OCI-LY7 (cell line): ENCODE data around the gene FAM193A. TPM values are rescaled to one million over a fixed set of nuclear protein-coding genes. Genes with fewer than 3 reads are reported as not detected.

Experiments used
- BruUV-seq: library from RNA; stranded (reverse); fragments of 400-500 nt; replicated peaks from 2 replicates; lab custom pipeline; 2021; lab: Mats Ljungman, UMichigan
- CTCF ChIA-PET: fragments of 300-600 bp; sonication (Branson Sonifier 250); formaldehyde crosslinking; loops from one replicate; lab custom pipeline; 2022; ENCODE audit warnings: antibody characterized with exemption; ENCODE audit not compliant: unreplicated experiment; lab: Charles Lee
- POLR2A ChIA-PET: fragments of 300-600 bp; sonication (Branson Sonifier 250); formaldehyde crosslinking; loops from one replicate; lab custom pipeline; 2022; ENCODE audit warnings: antibody characterized with exemption; lab: Charles Lee
- DNase-seq: peaks from one replicate; pipeline ENCODE4 v3.0.0-alpha.2; 2015; ENCODE audit warnings: low spot score
- H2AFZ ChIP-seq: fragments of 200-600 bp; sonication (generic), shearing (Covaris generic); 2 replicates; pipeline ENCODE4 v1.6.1; 2014; ENCODE audit warnings: mild to moderate bottlenecking, antibody characterized with exemption, low read length, moderate library complexity
- H3K27ac ChIP-seq: fragments of 200-600 bp; sonication (generic); 2 replicates; pipeline ENCODE4 v1.5.1; 2014; ENCODE audit warnings: mixed run types, low read depth, mild to moderate bottlenecking, moderate library complexity, low read length, inconsistent platforms; ENCODE audit not compliant: poor library complexity, severe bottlenecking
- H3K36me3 ChIP-seq: fragments of 200-600 bp; sonication (generic); 2 replicates; pipeline ENCODE4 v1.6.1; 2014; ENCODE audit warnings: mild to moderate bottlenecking, antibody characterized with exemption, low read length, moderate library complexity, mixed read lengths; ENCODE audit not compliant: insufficient read depth
- H3K4me1 ChIP-seq: fragments of 200-600 bp; sonication (generic); 2 replicates; pipeline ENCODE4 v1.5.1; 2014; ENCODE audit warnings: mild to moderate bottlenecking, low read length; ENCODE audit not compliant: insufficient read depth, poor library complexity, severe bottlenecking
- H3K4me2 ChIP-seq: fragments of 200-600 bp; sonication (generic); 2 replicates; pipeline ENCODE4 v1.6.1; 2014; ENCODE audit warnings: mild to moderate bottlenecking, low read length
- H3K4me3 ChIP-seq: fragments of 200-600 bp; sonication (generic); 2 replicates; pipeline ENCODE4 v1.5.1; 2014; ENCODE audit warnings: mild to moderate bottlenecking, low read depth, low read length; ENCODE audit not compliant: poor library complexity, severe bottlenecking
- H3K79me2 ChIP-seq: fragments of 200-600 bp; sonication (generic); 2 replicates; pipeline ENCODE4 v1.6.1; 2016; ENCODE audit warnings: low read depth, mild to moderate bottlenecking, low read length, moderate library complexity, mixed read lengths; ENCODE audit not compliant: insufficient read depth
- H3K9me2 ChIP-seq: fragments of 200-600 bp; sonication (generic); 2 replicates; pipeline ENCODE4 v1.6.1; 2016; ENCODE audit warnings: mild to moderate bottlenecking, low read length, mixed read lengths; ENCODE audit not compliant: insufficient read depth
- H3K9me3 ChIP-seq: fragments of 200-600 bp; sonication (generic); 2 replicates; pipeline ENCODE4 v1.6.1; 2014; ENCODE audit warnings: mild to moderate bottlenecking, mixed run types, low read length, mixed read lengths
- H4K20me1 ChIP-seq: fragments of 200-600 bp; sonication (generic); 2 replicates; pipeline ENCODE4 v1.6.1; 2014; ENCODE audit warnings: mild to moderate bottlenecking, antibody characterized with exemption, low read length, moderate library complexity, mixed read lengths; ENCODE audit not compliant: insufficient read depth
- EZH2phosphoT487 ChIP-seq: fragments of 200-600 bp; sonication (generic); IDR thresholded peaks from 2 replicates; pipeline ENCODE4 v1.6.1; 2018; ENCODE audit warnings: low read depth, borderline replicate concordance, mild to moderate bottlenecking, mixed run types, antibody characterized with exemption, low read length, moderate library complexity, mixed read lengths
- intact Hi-C: fragments of 100-400 bp; cut with micrococcal nuclease; formaldehyde crosslinking; loops from one replicate; pipeline ENCODE4 v1.10.0; 2022; ENCODE audit not compliant: unreplicated experiment
- total RNA-seq, 2 experiments: library from RNA; depleted of rRNA in 1 of 2; stranded (reverse); fragments of >200 nt in 1 of 2; shearing (Covaris generic) in 1 of 2; gene quantifications; 2 replicates each; pipeline ENCODE4 v1.2.3, GENCODE V29; 2014 to 2022
- TF ChIP-seq, protein P1 (sequence below): fragments of 200-600 bp; sonication (generic); conservative IDR thresholded peaks from 2 replicates; pipeline ENCODE4 v1.5.1; 2014; ENCODE audit warnings: mild to moderate bottlenecking, antibody characterized with exemption, low read length, moderate library complexity, mixed read lengths

Gene FAM193A
- total RNA-seq, 2 experiments from 2014 or later: 17.8 to 36.7 TPM

DNA sequence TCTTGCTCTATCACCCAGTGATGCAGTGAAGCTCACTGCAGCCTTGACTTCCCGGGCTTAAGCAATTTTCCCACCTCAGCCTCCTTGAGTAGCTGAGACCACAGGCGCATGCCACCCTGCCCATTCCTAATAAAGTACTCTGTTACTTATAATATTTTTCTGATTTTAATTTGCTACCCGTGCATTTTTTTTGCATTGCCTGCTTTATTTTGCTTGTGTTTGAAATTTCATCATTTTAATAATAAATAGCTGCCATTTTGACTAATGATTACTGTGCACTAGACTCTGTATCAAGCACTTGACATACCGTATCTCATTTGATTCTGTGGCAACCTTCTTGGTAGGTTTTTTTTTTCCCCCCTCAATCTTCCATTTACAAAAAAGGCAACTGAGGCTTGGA lies 41.7 kb downstream of the FAM193A start:
- Histone ChIP-seq H3K4me3 (no peak overlapping the region), H3K4me2 (no peak overlapping the region), H3K27ac (no peak overlapping the region), H3K9me3 (peaks cover 14% of the 10 kb centered on the region; the same call in 1 of the 2 replicates), H2AFZ (no peak overlapping the region), H3K36me3 (peaks cover 13% of the 10 kb centered on the region), H4K20me1 (no peaks in the 10 kb centered on the region), H3K4me1 (no peaks in the 10 kb centered on the region), H3K79me2 (peaks cover 54% of the 10 kb centered on the region; the same call in 1 of the 2 replicates), H3K9me2 (no peaks in the 10 kb centered on the region)
- ChIA-PET CTCF (no interaction called here), POLR2A (interaction anchor here (0.6 kb wide), 1 partner anchor 146 kb away, joined by 5 read pairs; no protein-coding TSS in a partner anchor)
- BruUV-seq: no TSS peak
- TF ChIP-seq EZH2phosphoT487: no peak
- TF ChIP-seq, protein P1, sequence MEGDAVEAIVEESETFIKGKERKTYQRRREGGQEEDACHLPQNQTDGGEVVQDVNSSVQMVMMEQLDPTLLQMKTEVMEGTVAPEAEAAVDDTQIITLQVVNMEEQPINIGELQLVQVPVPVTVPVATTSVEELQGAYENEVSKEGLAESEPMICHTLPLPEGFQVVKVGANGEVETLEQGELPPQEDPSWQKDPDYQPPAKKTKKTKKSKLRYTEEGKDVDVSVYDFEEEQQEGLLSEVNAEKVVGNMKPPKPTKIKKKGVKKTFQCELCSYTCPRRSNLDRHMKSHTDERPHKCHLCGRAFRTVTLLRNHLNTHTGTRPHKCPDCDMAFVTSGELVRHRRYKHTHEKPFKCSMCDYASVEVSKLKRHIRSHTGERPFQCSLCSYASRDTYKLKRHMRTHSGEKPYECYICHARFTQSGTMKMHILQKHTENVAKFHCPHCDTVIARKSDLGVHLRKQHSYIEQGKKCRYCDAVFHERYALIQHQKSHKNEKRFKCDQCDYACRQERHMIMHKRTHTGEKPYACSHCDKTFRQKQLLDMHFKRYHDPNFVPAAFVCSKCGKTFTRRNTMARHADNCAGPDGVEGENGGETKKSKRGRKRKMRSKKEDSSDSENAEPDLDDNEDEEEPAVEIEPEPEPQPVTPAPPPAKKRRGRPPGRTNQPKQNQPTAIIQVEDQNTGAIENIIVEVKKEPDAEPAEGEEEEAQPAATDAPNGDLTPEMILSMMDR: no peak
- DNase-seq: no peak
- intact Hi-C loops: no loop called here

DNA sequence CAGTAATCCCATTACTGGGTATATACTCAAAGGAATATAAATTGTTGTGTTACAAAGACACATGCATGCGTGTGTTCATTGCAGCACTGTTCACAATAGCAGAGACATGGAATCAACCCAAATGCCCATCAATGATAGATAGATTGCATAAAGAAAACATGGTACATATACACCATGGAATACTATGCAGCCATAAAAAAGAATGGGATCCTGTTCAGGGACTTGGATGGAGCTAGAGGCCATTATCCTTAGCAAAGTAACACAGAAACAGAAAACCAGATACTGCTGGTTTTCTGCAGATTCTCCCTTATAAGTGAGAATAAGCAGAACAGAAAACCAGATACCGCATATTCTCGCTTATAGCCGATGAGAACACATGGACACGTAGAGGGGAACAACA lies 43.5 kb downstream of the FAM193A start:
- peaks cover 60% of the 10 kb centered on the region; the same call in 1 of the 2 replicates for H3K79me2 ChIP-seq
- H3K4me2 ChIP-seq: no peak overlapping the region
- H3K4me3 ChIP-seq: no peak overlapping the region
- H3K9me3 ChIP-seq: peaks cover 14% of the 10 kb centered on the region; the same call in 1 of the 2 replicates
- intact Hi-C loops: no loop called here
- POLR2A ChIA-PET: interaction anchor here (0.8 kb wide), 1 partner anchor 9 kb away, joined by 3 read pairs; no protein-coding TSS in a partner anchor
- peaks cover 13% of the 10 kb centered on the region for H3K36me3 ChIP-seq
- CTCF ChIA-PET: no interaction called here
- no peak overlapping the region for H3K27ac ChIP-seq
- no peak overlapping the region for H2AFZ ChIP-seq
- no peak for DNase-seq
- no peaks in the 10 kb centered on the region for H3K9me2 ChIP-seq
- BruUV-seq: no TSS peak
- peaks cover under 1% of the 10 kb centered on the region; the same call in 1 of the 2 replicates for H4K20me1 ChIP-seq
- no peaks in the 10 kb centered on the region for H3K4me1 ChIP-seq
- TF ChIP-seq, protein P1: no peak
- TF ChIP-seq EZH2phosphoT487: no peak

DNA sequence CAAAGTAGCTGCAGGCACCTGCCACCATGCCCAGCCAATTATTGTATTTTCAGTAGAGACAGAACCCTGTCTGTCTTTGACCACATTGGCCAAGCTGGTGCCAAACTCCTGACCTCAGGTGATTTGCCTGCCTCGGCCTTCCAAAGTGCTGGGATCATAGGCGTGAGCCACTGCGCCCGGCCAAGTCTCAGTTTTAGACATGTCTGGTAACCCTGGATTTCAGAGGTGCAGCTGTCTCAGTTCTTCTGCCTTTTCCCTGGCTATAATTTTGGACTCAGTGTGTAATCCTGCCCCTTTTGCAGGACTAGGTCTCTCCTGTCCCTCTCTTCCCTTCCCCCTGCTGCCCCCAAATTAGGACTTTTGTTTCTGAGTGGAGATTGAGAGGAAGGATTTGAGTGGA lies 46.6 kb downstream of the FAM193A start:
- no peaks in the 10 kb centered on the region for H3K9me2 ChIP-seq
- no peak overlapping the region for H3K27ac ChIP-seq
- no peak for TF ChIP-seq EZH2phosphoT487
- TF ChIP-seq, protein P1: no peak
- no peaks in the 10 kb centered on the region for H3K4me1 ChIP-seq
- no peak overlapping the region for H2AFZ ChIP-seq
- peaks cover 4% of the 10 kb centered on the region; the same call in 1 of the 2 replicates for H4K20me1 ChIP-seq
- H3K4me3 ChIP-seq: no peak overlapping the region
- CTCF ChIA-PET: no interaction called here
- peaks cover 14% of the 10 kb centered on the region; the same call in 1 of the 2 replicates for H3K9me3 ChIP-seq
- intact Hi-C loops: no loop called here
- POLR2A ChIA-PET: no interaction called here
- H3K4me2 ChIP-seq: no peak overlapping the region
- no peak for DNase-seq
- BruUV-seq: no TSS peak
- H3K36me3 ChIP-seq: peaks cover 9% of the 10 kb centered on the region
- H3K79me2 ChIP-seq: peaks cover 65% of the 10 kb centered on the region; the same call in 1 of the 2 replicates
